IMR-90 (cell line): ENCODE data around the gene MLXIPL. TPM values are rescaled to one million over a fixed set of nuclear protein-coding genes. Genes with fewer than 3 reads are reported as not detected.

ENCODE experiments used
- ATAC-seq: fragments of 200-7000 bp; cut with Tn5 transposase; 2 replicates; pipeline ENCODE4 v1.9.1; 2020; ENCODE audit warnings: low read depth, mild to moderate bottlenecking, moderate library complexity
- BruUV-seq: library from RNA; stranded (reverse); fragments of 400-500 nt; replicated peaks from 2 replicates; lab custom pipeline; 2021; lab: Mats Ljungman, UMichigan
- CTCF ChIA-PET: fragments of 300-600 bp; formaldehyde crosslinking; extraction: SDS; loops from one replicate; lab custom pipeline; 2021; ENCODE audit warnings: antibody characterized with exemption; lab: Yijun Ruan, JAX
- POLR2A ChIA-PET: fragments of 300-600 bp; sonication (Branson Sonifier 250); formaldehyde crosslinking; loops from one replicate; lab custom pipeline; 2022; ENCODE audit warnings: antibody characterized with exemption; ENCODE audit not compliant: unreplicated experiment; lab: Charles Lee
- DNase-seq: peaks from one replicate; pipeline ENCODE4 v3.0.0; 2013
- H2AFZ ChIP-seq: replicated peaks from 2 replicates; pipeline ENCODE3; 2013; ENCODE audit warnings: low read length, mild to moderate bottlenecking; ENCODE audit not compliant: poor library complexity
- H2AK5ac ChIP-seq: 2 replicates; pipeline ENCODE4 v1.6.1; 2013; ENCODE audit warnings: low read depth, low read length, inconsistent platforms
- H2AK9ac ChIP-seq: replicated peaks from 2 replicates; pipeline ENCODE3; 2013; ENCODE audit warnings: mild to moderate bottlenecking, low read depth, low read length, moderate library complexity; ENCODE audit not compliant: poor library complexity
- H2BK120ac ChIP-seq: 2 replicates; pipeline ENCODE4 v1.6.1; 2013; ENCODE audit warnings: low read depth, low read length, inconsistent platforms
- H2BK15ac ChIP-seq: 3 replicates; pipeline ENCODE4 v1.6.1; 2013; ENCODE audit warnings: low read depth, low read length, inconsistent platforms
- H2BK20ac ChIP-seq: 2 replicates; pipeline ENCODE4 v1.6.1; 2013; ENCODE audit warnings: low read depth, mild to moderate bottlenecking, inconsistent platforms, low read length, moderate library complexity
- H2BK5ac ChIP-seq: 2 replicates; pipeline ENCODE4 v1.6.1; 2013; ENCODE audit warnings: mild to moderate bottlenecking, low read depth, low read length, inconsistent platforms; ENCODE audit not compliant: poor library complexity, severe bottlenecking
- H3K14ac ChIP-seq: replicated peaks from 2 replicates; pipeline ENCODE4 v1.6.1; 2013; ENCODE audit warnings: low read depth, low read length, inconsistent platforms
- H3K18ac ChIP-seq: 2 replicates; pipeline ENCODE4 v1.6.1; 2013; ENCODE audit warnings: low read depth, low read length, control low read depth
- H3K23ac ChIP-seq: 2 replicates; pipeline ENCODE4 v1.6.1; 2013; ENCODE audit warnings: low read depth, low read length, inconsistent platforms
- H3K27ac ChIP-seq: 2 replicates; pipeline ENCODE4 v1.5.1; 2013; ENCODE audit warnings: mild to moderate bottlenecking, control low read depth, low read length; ENCODE audit not compliant: insufficient read depth
- H3K27me3 ChIP-seq: 2 replicates; pipeline ENCODE4 v1.6.1; 2013; ENCODE audit warnings: low read length; ENCODE audit not compliant: control insufficient read depth, insufficient read depth
- H3K36me3 ChIP-seq: 2 replicates; pipeline ENCODE4 v1.6.1; 2013; ENCODE audit warnings: low read length, mixed read lengths; ENCODE audit not compliant: control insufficient read depth, insufficient read depth
- H3K4ac ChIP-seq: 2 replicates; pipeline ENCODE4 v1.6.1; 2013; ENCODE audit warnings: low read depth, low read length, inconsistent platforms
- H3K4me1 ChIP-seq: 2 replicates; pipeline ENCODE4 v1.6.1; 2013; ENCODE audit warnings: low read length, mixed read lengths; ENCODE audit not compliant: control insufficient read depth, insufficient read depth
- H3K4me2 ChIP-seq: 2 replicates; pipeline ENCODE4 v1.6.1; 2013; ENCODE audit warnings: low read depth, mild to moderate bottlenecking, control low read depth, low read length, moderate library complexity
- H3K4me3 ChIP-seq: 2 replicates; pipeline ENCODE4 v1.5.1; 2013; ENCODE audit warnings: low read depth, mild to moderate bottlenecking, control low read depth, low read length, moderate library complexity; ENCODE audit not compliant: insufficient read depth
- H3K56ac ChIP-seq: 2 replicates; pipeline ENCODE4 v1.6.1; 2013; ENCODE audit warnings: low read length, inconsistent platforms; ENCODE audit not compliant: insufficient read depth; ENCODE audit errors: extremely low read depth
- H3K79me1 ChIP-seq, 2 experiments: 2 replicates each; pipeline ENCODE4 v1.6.1; 2013; ENCODE audit warnings: low read length in 2 of 2, inconsistent platforms in 1 of 2, low read depth in 1 of 2
- H3K9ac ChIP-seq: 2 replicates; pipeline ENCODE4 v1.6.1; 2013; ENCODE audit warnings: low read depth, low read length, control low read depth
- H3K9me1 ChIP-seq: 2 replicates; pipeline ENCODE4 v1.6.1; 2013; ENCODE audit warnings: low read length, inconsistent platforms; ENCODE audit not compliant: insufficient read depth
- H3K9me3 ChIP-seq: 2 replicates; pipeline ENCODE4 v1.6.1; 2013; ENCODE audit warnings: low read length; ENCODE audit not compliant: control insufficient read depth, insufficient read depth
- H4K20me1 ChIP-seq: 2 replicates; pipeline ENCODE4 v1.6.1; 2013; ENCODE audit warnings: low read length, inconsistent platforms; ENCODE audit not compliant: insufficient read depth
- H4K5ac ChIP-seq: 2 replicates; pipeline ENCODE4 v1.6.1; 2013; ENCODE audit warnings: mild to moderate bottlenecking, low read depth, low read length, control low read depth
- H4K8ac ChIP-seq, 2 experiments: 2 replicates each; pipeline ENCODE4 v1.6.1; 2013; ENCODE audit warnings: low read depth in 2 of 2, low read length in 2 of 2, control low read depth in 1 of 2, inconsistent platforms in 1 of 2
- H4K91ac ChIP-seq: 2 replicates; pipeline ENCODE4 v1.6.1; 2013; ENCODE audit warnings: low read depth, low read length, inconsistent platforms; ENCODE audit not compliant: insufficient read depth
- CEBPB ChIP-seq: IDR thresholded peaks from 2 replicates; pipeline ENCODE4 v1.6.1; 2012; ENCODE audit warnings: low read depth, low read length, improper control_type of control experiment
- CHD1 ChIP-seq: IDR thresholded peaks from 2 replicates; pipeline ENCODE4 v1.6.1; 2012; ENCODE audit warnings: low read depth, low read length, improper control_type of control experiment
- CTCF ChIP-seq: conservative IDR thresholded peaks from 2 replicates; pipeline ENCODE4 v1.5.1; 2012; ENCODE audit warnings: mild to moderate bottlenecking, low read depth, low read length, improper control_type of control experiment
- ELK1 ChIP-seq: fragments of 150-350 bp; IDR thresholded peaks from 2 replicates; pipeline ENCODE4 v1.6.1; 2016; ENCODE audit warnings: low read depth, mild to moderate bottlenecking, low read length, moderate library complexity, borderline replicate concordance
- FOS ChIP-seq: fragments of 150-350 bp; IDR thresholded peaks from 2 replicates; pipeline ENCODE4 v1.6.1; 2016; ENCODE audit warnings: low read depth, low read length
- MAFK ChIP-seq: IDR thresholded peaks from 2 replicates; pipeline ENCODE4 v1.6.1; 2012; ENCODE audit warnings: low read depth, low read length, improper control_type of control experiment
- MAZ ChIP-seq: IDR thresholded peaks from 2 replicates; pipeline ENCODE4 v1.6.1; 2012; ENCODE audit warnings: low read depth, mild to moderate bottlenecking, low read length, improper control_type of control experiment, moderate library complexity, borderline replicate concordance
- MXI1 ChIP-seq: IDR thresholded peaks from 2 replicates; pipeline ENCODE4 v1.6.1; 2012; ENCODE audit warnings: low read depth, mild to moderate bottlenecking, low read length, moderate library complexity, borderline replicate concordance
- POLR2A ChIP-seq: IDR thresholded peaks from 2 replicates; pipeline ENCODE4 v1.6.1; 2012; ENCODE audit warnings: mild to moderate bottlenecking, low read depth, low read length
- RAD21 ChIP-seq: IDR thresholded peaks from 2 replicates; pipeline ENCODE4 v1.6.1; 2012; ENCODE audit warnings: low read length, improper control_type of control experiment
- RCOR1 ChIP-seq: IDR thresholded peaks from 2 replicates; pipeline ENCODE4 v1.6.1; 2012; ENCODE audit warnings: mild to moderate bottlenecking, low read length, improper control_type of control experiment; ENCODE audit not compliant: insufficient replicate concordance
- RFX5 ChIP-seq: IDR thresholded peaks from 2 replicates; pipeline ENCODE4 v1.8.0; 2012; ENCODE audit warnings: low read depth, mild to moderate bottlenecking, low read length, moderate library complexity
- SMC3 ChIP-seq: fragments of 150-350 bp; IDR thresholded peaks from 2 replicates; pipeline ENCODE4 v1.6.1; 2016; ENCODE audit warnings: low read depth, mild to moderate bottlenecking, antibody characterized with exemption, low read length, moderate library complexity
- USF2 ChIP-seq: fragments of 150-350 bp; IDR thresholded peaks from 2 replicates; pipeline ENCODE4 v1.6.1; 2017; ENCODE audit warnings: mild to moderate bottlenecking, antibody characterized with exemption, low read length, low read depth
- WGBS, 2 experiments: methylation state at CpG; one replicate each; pipeline versions ENCODE4 v1.1.5 to v1.1.7; 2013; ENCODE audit warnings: missing lambda C conversion rate in 2 of 2; ENCODE audit not compliant: insufficient read length in 1 of 2; ENCODE audit errors: extremely low coverage in 2 of 2; 5-methylcytosine and 5-hydroxymethylcytosine counted together
- dilution Hi-C: fragments of 300-500 bp; cut with HindIII; formaldehyde crosslinking; loops from one replicate; pipeline ENCODE4 v1.14.3; 2018; ENCODE audit warnings: low sequenced_read_pairs; ENCODE audit not compliant: unreplicated experiment
- in situ Hi-C: fragments of 300-500 bp; cut with MboI; formaldehyde crosslinking; loops from 3 replicates; pipeline ENCODE4 v1.14.3; 2019; ENCODE audit warnings: low sequenced_read_pairs, inconsistent platforms, mixed read lengths
- intact Hi-C: fragments of 100-400 bp; cut with micrococcal nuclease; formaldehyde crosslinking; loops from 2 replicates; pipeline ENCODE4 v1.10.0; 2022
- polyA plus RNA-seq, 3 experiments: library from polyadenylated mRNA; depleted of rRNA; stranded (reverse); fragments of >200 nt; gene quantifications; 2 replicates each; pipeline ENCODE4 v1.2.3, GENCODE V29; 2012; ENCODE audit warnings: low replicate concordance in 1 of 3
- total RNA-seq: library from RNA; depleted of rRNA; stranded (reverse); fragments of >200 nt; gene quantifications from 2 replicates; pipeline ENCODE4 v1.2.3, GENCODE V29; 2012

The MLXIPL gene
- total and polyA plus RNA-seq, 2 of the 4 experiments (the other 2 are of a cell fraction) = not detected

- Histone ChIP-seq H2AFZ (peak overlapping the region; percentile 63), H3K56ac (no peak overlapping the region), H3K14ac (no peak overlapping the region), H4K8ac (no peak overlapping the region), H2BK5ac (no peak overlapping the region), H3K4me3 (no peak overlapping the region), H3K27ac (no peak overlapping the region), H3K4me2 (no peak overlapping the region), H2AK9ac (no peak overlapping the region), H4K5ac (no peak overlapping the region), H3K9ac (no peak overlapping the region), H3K4me1 (no peaks in the 10 kb centered on the region; the same call in 1 of the 2 replicates), H2BK20ac (no peak overlapping the region), H3K23ac (no peak overlapping the region), H4K20me1 (no peaks in the 10 kb centered on the region), H3K36me3 (no peaks in the 10 kb centered on the region), H3K9me1 (no peaks in the 10 kb centered on the region), H3K79me1 (no peaks in the 10 kb centered on the region), H2BK120ac (no peak overlapping the region), H2BK15ac (no peak overlapping the region), H3K18ac (no peak overlapping the region), H2AK5ac (no peak overlapping the region), H3K27me3 (peaks cover 78% of the 10 kb centered on the region), H3K9me3 (no peaks in the 10 kb centered on the region), H3K4ac (no peak overlapping the region), H4K91ac (no peak overlapping the region)
- WGBS, 2 experiments = no CpG with 5 or more reads among the region's 16 CpGs
- in situ Hi-C loops (no loop called here), intact Hi-C loops (no loop called here), dilution Hi-C loops (no loop called here)
- POLR2A ChIA-PET = no interaction called here
- ATAC-seq = no peak
- no TSS peak for BruUV-seq
- CTCF ChIA-PET = interaction anchor here (1.3 kb wide), 1 partner anchor 17 kb away, joined by 4 read pairs; no protein-coding TSS in a partner anchor
- DNase-seq = no peak
- TF ChIP-seq MAZ (no peak), ELK1 (no peak), MXI1 (no peak), RCOR1 (no peak), USF2 (no peak), MAFK (no peak), FOS (no peak), RAD21 (no peak), SMC3 (no peak), CTCF (no peak), CEBPB (no peak), CHD1 (no peak), POLR2A (no peak), RFX5 (no peak)
Measured at GRCh38 chr7:73646785-73647724, 22.7 kb upstream of the MLXIPL start.
